K562 (cell line): ENCODE measurements around the gene MTMR12. TPM values are rescaled to one million over a fixed set of nuclear protein-coding genes. Genes with fewer than 3 reads are reported as not detected.

ENCODE experiments used
- ATAC-seq: fragments of 200-7000 bp; cut with Tn5 transposase; 3 replicates; pipeline ENCODE4 v1.9.1; 2020; ENCODE audit warnings: moderate library complexity
- BruUV-seq: library from RNA; stranded (reverse); fragments of 400-500 nt; replicated peaks from 2 replicates; lab custom pipeline; 2021; lab: Mats Ljungman, UMichigan
- CTCF ChIA-PET: fragments of 300-600 bp; formaldehyde crosslinking; extraction: SDS; loops from one replicate; lab custom pipeline; 2021; ENCODE audit warnings: low intra/inter-chr PET ratio; lab: Yijun Ruan, JAX
- POLR2A ChIA-PET: fragments of 300-600, 350-650 bp; sonication (Branson Sonifier 250); formaldehyde crosslinking; extraction: SDS; loops from one replicate; lab custom pipeline; 2021; ENCODE audit warnings: antibody characterized with exemption, inconsistent platforms; lab: Yijun Ruan, JAX
- DNase-seq, 4 experiments: peaks; one replicate each; pipeline versions ENCODE4 v3.0.0 to v3.0.0-alpha.2; 2011 to 2018; ENCODE audit warnings: low spot score in 3 of 4, mixed read lengths in 3 of 4; ENCODE audit errors: extremely low read depth in 1 of 4
- FAIRE-seq: peaks from 2 replicates; lab custom pipeline; 2011; peaks lifted over from hg19 to GRCh38; lab: Jason Lieb, UNC
- H2AFZ ChIP-seq: 2 replicates; pipeline ENCODE4 v1.6.0; 2011; ENCODE audit warnings: low read depth, low read length, control low read depth, inconsistent platforms
- H3K27ac ChIP-seq: fragments of 200-600 bp; 3 replicates; pipeline ENCODE4 v1.8.0; 2011; ENCODE audit warnings: low read depth, mild to moderate bottlenecking, control low read depth, inconsistent platforms, low read length, moderate library complexity, mixed read lengths; ENCODE audit errors: extremely low read depth
- H3K27me3 ChIP-seq, 2 experiments: fragments of 300-600 bp in 1 of 2; 2 replicates in 1 of 2; 3 replicates in 1 of 2; pipeline versions ENCODE4 v1.6.0 to v1.8.0; 2011; ENCODE audit warnings: inconsistent platforms in 2 of 2, low read length in 2 of 2, mild to moderate bottlenecking in 1 of 2, mixed read lengths in 1 of 2, moderate library complexity in 1 of 2; ENCODE audit not compliant: control insufficient read depth in 2 of 2, insufficient read depth in 2 of 2
- H3K36me3 ChIP-seq: fragments of 300-600 bp; 3 replicates; pipeline ENCODE4 v1.8.0; 2011; ENCODE audit warnings: mild to moderate bottlenecking, low read length, inconsistent platforms; ENCODE audit not compliant: control insufficient read depth, insufficient read depth
- H3K4me1 ChIP-seq, 2 experiments: fragments of 200-600 bp in 1 of 2; replicated peaks in 1 of 2; 2 replicates in 1 of 2; 3 replicates in 1 of 2; pipeline versions ENCODE4 v1.5.1 to v1.8.0; 2011; ENCODE audit warnings: inconsistent platforms in 2 of 2, low read length in 2 of 2, mild to moderate bottlenecking in 1 of 2, mixed read lengths in 1 of 2, moderate library complexity in 1 of 2; ENCODE audit not compliant: control insufficient read depth in 2 of 2, insufficient read depth in 2 of 2
- H3K4me2 ChIP-seq: 2 replicates; pipeline ENCODE4 v1.6.1; 2011; ENCODE audit warnings: low read length, control low read depth, inconsistent platforms, mixed read lengths; ENCODE audit not compliant: insufficient read depth
- H3K4me3 ChIP-seq: fragments of 200-600 bp; sonication (generic), shearing (Covaris generic); 2 replicates; pipeline ENCODE4 v1.5.1; 2016; ENCODE audit warnings: control low read depth, inconsistent platforms
- H3K79me2 ChIP-seq: fragments of 200-600 bp; 3 replicates; pipeline ENCODE4 v1.8.0; 2011; ENCODE audit warnings: low read length, inconsistent platforms; ENCODE audit not compliant: control insufficient read depth, insufficient read depth
- H3K9ac ChIP-seq, 2 experiments: 2 replicates each; pipeline versions ENCODE4 v1.6.0 to v1.6.1; 2011; ENCODE audit warnings: low read depth in 2 of 2, low read length in 2 of 2, control low read depth in 1 of 2, inconsistent platforms in 1 of 2, mild to moderate bottlenecking in 1 of 2, mixed read lengths in 1 of 2; ENCODE audit not compliant: insufficient read depth in 1 of 2
- H3K9me1 ChIP-seq: one replicate; pipeline ENCODE4 v1.6.0; 2011; ENCODE audit warnings: inconsistent platforms, mild to moderate bottlenecking, low read length, moderate library complexity; ENCODE audit not compliant: control insufficient read depth, insufficient read depth
- H3K9me3 ChIP-seq: replicated peaks from 2 replicates; pipeline ENCODE4 v1.5.1; 2011; ENCODE audit warnings: low read depth, low read length, inconsistent platforms; ENCODE audit not compliant: control insufficient read depth, insufficient read depth
- H4K20me1 ChIP-seq: replicated peaks from 2 replicates; pipeline ENCODE4 v1.6.1; 2011; ENCODE audit warnings: low read length, inconsistent platforms, mixed read lengths; ENCODE audit not compliant: control insufficient read depth, insufficient read depth
- CEBPB ChIP-seq: fragments of 450-650 bp; IDR thresholded peaks from 2 replicates; pipeline ENCODE4 v1.6.1; 2016; ENCODE audit warnings: missing genetic modification characterization, missing compliant biosample characterization
- CEBPG ChIP-seq, 3 experiments: fragments of 200-800 bp in 1 of 3; sonication (Bioruptor generic) in 1 of 3; sonication (generic) in 1 of 3; formaldehyde crosslinking in 1 of 3; IDR thresholded peaks in 2 of 3; conservative IDR thresholded peaks in 1 of 3; 2 replicates each; pipeline versions ENCODE4 v1.6.1 to v1.8.0; 2016 to 2022; ENCODE audit warnings: missing compliant biosample characterization in 2 of 3, missing genetic modification characterization in 2 of 3, mild to moderate bottlenecking in 1 of 3, missing genetic modification reagents in 1 of 3
- JUN ChIP-seq, 2 experiments: sonication (generic) in 1 of 2; formaldehyde crosslinking in 1 of 2; IDR thresholded peaks; 2 replicates each; pipeline versions ENCODE4 v1.6.1 to v1.8.0; 2012 to 2022; ENCODE audit warnings: borderline replicate concordance in 2 of 2, mild to moderate bottlenecking in 2 of 2, improper control_type of control experiment in 1 of 2, low read depth in 1 of 2, low read length in 1 of 2, missing genetic modification reagents in 1 of 2
- SMC3 ChIP-seq: conservative IDR thresholded peaks from 2 replicates; pipeline ENCODE4 v1.6.1; 2011; ENCODE audit warnings: low read depth, low read length, improper control_type of control experiment; ENCODE audit not compliant: insufficient read depth
- SREBF2 ChIP-seq: sonication (generic); formaldehyde crosslinking; IDR thresholded peaks from 2 replicates; pipeline ENCODE4 v1.4.0; 2020; ENCODE audit warnings: mild to moderate bottlenecking, missing genetic modification reagents
- TAL1 ChIP-seq: fragments of 450-650 bp; IDR thresholded peaks from 2 replicates; pipeline ENCODE4 v1.6.1; 2016; ENCODE audit warnings: mild to moderate bottlenecking
- TEAD4 ChIP-seq, 2 experiments: sonication (generic) in 1 of 2; formaldehyde crosslinking in 1 of 2; IDR thresholded peaks; 2 replicates each; pipeline versions ENCODE4 v1.6.1 to v1.8.0; 2012 to 2022; ENCODE audit warnings: borderline replicate concordance in 1 of 2, inconsistent platforms in 1 of 2, low read length in 1 of 2, mild to moderate bottlenecking in 1 of 2, missing genetic modification reagents in 1 of 2
- WGBS: fragments of 100-300 bp; shearing (Covaris generic); methylation state at CpG from one replicate; pipeline ENCODE4 v1.1.6; 2016; ENCODE audit warnings: low coverage, mixed read lengths; ENCODE audit not compliant: insufficient coverage; ENCODE audit errors: missing lambda C conversion rate; 5-methylcytosine and 5-hydroxymethylcytosine counted together
- in situ Hi-C: fragments of 300-500 bp; cut with MboI; formaldehyde crosslinking; loops from 4 replicates; pipeline ENCODE4 v1.15.0; 2018; ENCODE audit warnings: inconsistent platforms, mixed read lengths
- intact Hi-C: fragments of 100-400 bp; cut with micrococcal nuclease; formaldehyde crosslinking; loops from 2 replicates; pipeline ENCODE4 v1.14.2; 2022
- polyA plus RNA-seq, 8 experiments: library from polyadenylated mRNA; depleted of rRNA in 4 of 8; stranded (reverse) in 5 of 8; unstranded in 3 of 8; fragments of >200 nt; fragmentation: Nextera tagmentation in 2 of 8; fragmentation: Illumina TruSeq in 1 of 8; extraction: Ambion mirVana in 2 of 8; extraction: Trizol in 1 of 8; gene quantifications; 2 replicates each; pipeline versions ENCODE4 v1.2.1 to v1.2.3, GENCODE V29; 2011 to 2014; ENCODE audit warnings: inconsistent platforms in 1 of 8, missing spikeins in 1 of 8
- total RNA-seq, 7 experiments: library from RNA; depleted of rRNA in 6 of 7; stranded (reverse); fragments of >200 nt in 6 of 7; fragmentation: Illumina TruSeq in 2 of 7; extraction: Trizol in 2 of 7; gene quantifications; 2 replicates each; pipeline versions ENCODE4 v1.2.1 to v1.2.3, GENCODE V29; 2011 to 2021; ENCODE audit warnings: low replicate concordance in 1 of 7

The MTMR12 gene
- total and polyA plus RNA-seq, 9 of the 15 experiments (the other 6 are each of a cell fraction or from before 2014, with no cell fraction given): 4.0 to 28.7 (median 17.1) TPM

GRCh38 chr5:32265902-32266301, 46.8 kb downstream of the MTMR12 start (continued):
- no peak for TF ChIP-seq JUN (IDR thresholded peaks at IDR 0.05; ENCODE audit: borderline replicate concordance, low read depth, low read length)
- no peak for TF ChIP-seq JUN (CRISPR knock-in tag; IDR thresholded peaks at IDR 0.05; ENCODE audit: borderline replicate concordance)
- peak; percentile 59; the same call in 1 of the 2 replicates for TF ChIP-seq TAL1
- TF ChIP-seq TEAD4 (IDR thresholded peaks at IDR 0.05; ENCODE audit: low read length): peak; percentile 32; the same call in 1 of the 2 replicates
- no peak for TF ChIP-seq TEAD4 (CRISPR knock-in tag; IDR thresholded peaks at IDR 0.05; ENCODE audit: borderline replicate concordance)
- no peak for TF ChIP-seq SMC3

- peak; percentile 56; the same call in 1 of the 2 replicates for TF ChIP-seq CEBPB (tag)
- no peak for TF ChIP-seq CEBPG (CRISPR knock-in tag; IDR thresholded peaks at IDR 0.05)
- TF ChIP-seq CEBPG (tag; conservative IDR thresholded peaks at IDR 0.05 in 1 of 2, IDR thresholded peaks at IDR 0.05 in 1 of 2): peak in 1 of 2 experiments; percentile 33; a peak in 1 of 4 replicates
- TF ChIP-seq SREBF2 (CRISPR knock-in tag): no peak
- no peak overlapping the region for H3K4me3 ChIP-seq
- intact Hi-C loops (no loop called here), in situ Hi-C loops (no loop called here)
- no peaks in the 10 kb centered on the region for H3K79me2 ChIP-seq
- H3K27me3 ChIP-seq: no peaks in the 10 kb centered on the region
- H3K36me3 ChIP-seq: peaks cover 63% of the 10 kb centered on the region
- H4K20me1 ChIP-seq: no peaks in the 10 kb centered on the region
- no peak overlapping the region for H3K27ac ChIP-seq
- DNase-seq (no peak), ATAC-seq (no peak), FAIRE-seq (no peak)
- no peaks in the 10 kb centered on the region for H3K9me3 ChIP-seq
- H2AFZ ChIP-seq: no peak overlapping the region
- no peak overlapping the region for H3K4me2 ChIP-seq
- 88% methylated on average over 4 of the region's 4 CpGs for WGBS
- no peak overlapping the region for H3K9ac ChIP-seq
- H3K4me1 ChIP-seq: peaks cover 3 to 4% of the 10 kb centered on the region in 2 experiments; a peak in 4 of 5 replicates
- no TSS peak for BruUV-seq
- H3K9me1 ChIP-seq: no peaks in the 10 kb centered on the region
- ChIA-PET CTCF (no interaction called here), POLR2A (no interaction called here)
These were observed 47.7 kb downstream of the MTMR12 start for GRCh38 chr5:32264957-32265572.
